ENCODE results near the gene BCKDHA. TPM values are rescaled to one million over a fixed set of nuclear protein-coding genes. Genes with fewer than 3 reads are reported as not detected.

Gene BCKDHA
- total and polyA plus RNA-seq, 9 of the 15 experiments (the other 6 are each of a cell fraction or from before 2014, with no cell fraction given): 4.5 to 52.5 (median 14.1) TPM

DNA sequence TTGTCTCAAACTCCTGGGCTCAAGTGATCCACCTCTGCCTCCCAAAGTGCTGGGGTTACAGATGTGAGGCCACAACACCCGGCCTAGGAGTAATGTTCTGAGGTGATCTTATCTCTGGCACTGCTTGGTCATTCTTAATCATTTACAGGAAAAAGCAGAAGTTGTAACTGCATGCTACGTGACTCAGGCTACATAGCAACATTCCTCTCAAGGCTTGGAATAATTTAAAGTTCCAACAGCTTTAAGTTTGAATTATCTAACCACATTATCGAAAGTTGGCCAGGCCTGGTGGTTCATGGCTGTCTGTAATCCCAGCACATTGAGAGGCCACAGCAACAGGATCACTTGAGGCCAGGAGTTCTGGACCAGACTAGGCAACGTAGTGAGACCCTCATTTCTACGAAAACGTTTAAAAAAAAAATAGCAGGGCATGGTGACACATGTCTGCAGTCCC lies 29.7 kb upstream of the BCKDHA start (continued):
- TF ChIP-seq, protein P1, sequence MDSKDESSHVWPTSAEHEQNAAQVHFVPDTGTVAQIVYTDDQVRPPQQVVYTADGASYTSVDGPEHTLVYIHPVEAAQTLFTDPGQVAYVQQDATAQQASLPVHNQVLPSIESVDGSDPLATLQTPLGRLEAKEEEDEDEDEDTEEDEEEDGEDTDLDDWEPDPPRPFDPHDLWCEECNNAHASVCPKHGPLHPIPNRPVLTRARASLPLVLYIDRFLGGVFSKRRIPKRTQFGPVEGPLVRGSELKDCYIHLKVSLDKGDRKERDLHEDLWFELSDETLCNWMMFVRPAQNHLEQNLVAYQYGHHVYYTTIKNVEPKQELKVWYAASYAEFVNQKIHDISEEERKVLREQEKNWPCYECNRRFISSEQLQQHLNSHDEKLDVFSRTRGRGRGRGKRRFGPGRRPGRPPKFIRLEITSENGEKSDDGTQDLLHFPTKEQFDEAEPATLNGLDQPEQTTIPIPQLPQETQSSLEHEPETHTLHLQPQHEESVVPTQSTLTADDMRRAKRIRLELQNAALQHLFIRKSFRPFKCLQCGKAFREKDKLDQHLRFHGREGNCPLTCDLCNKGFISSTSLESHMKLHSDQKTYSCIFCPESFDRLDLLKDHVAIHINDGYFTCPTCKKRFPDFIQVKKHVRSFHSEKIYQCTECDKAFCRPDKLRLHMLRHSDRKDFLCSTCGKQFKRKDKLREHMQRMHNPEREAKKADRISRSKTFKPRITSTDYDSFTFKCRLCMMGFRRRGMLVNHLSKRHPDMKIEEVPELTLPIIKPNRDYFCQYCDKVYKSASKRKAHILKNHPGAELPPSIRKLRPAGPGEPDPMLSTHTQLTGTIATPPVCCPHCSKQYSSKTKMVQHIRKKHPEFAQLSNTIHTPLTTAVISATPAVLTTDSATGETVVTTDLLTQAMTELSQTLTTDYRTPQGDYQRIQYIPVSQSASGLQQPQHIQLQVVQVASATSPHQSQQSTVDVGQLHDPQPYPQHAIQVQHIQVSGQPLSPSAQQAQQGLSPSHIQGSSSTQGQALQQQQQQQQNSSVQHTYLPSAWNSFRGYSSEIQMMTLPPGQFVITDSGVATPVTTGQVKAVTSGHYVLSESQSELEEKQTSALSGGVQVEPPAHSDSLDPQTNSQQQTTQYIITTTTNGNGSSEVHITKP (IDR thresholded peaks at IDR 0.05; ENCODE audit: partially characterized antibody): peak; percentile 20
- TF ChIP-seq, protein P2, sequence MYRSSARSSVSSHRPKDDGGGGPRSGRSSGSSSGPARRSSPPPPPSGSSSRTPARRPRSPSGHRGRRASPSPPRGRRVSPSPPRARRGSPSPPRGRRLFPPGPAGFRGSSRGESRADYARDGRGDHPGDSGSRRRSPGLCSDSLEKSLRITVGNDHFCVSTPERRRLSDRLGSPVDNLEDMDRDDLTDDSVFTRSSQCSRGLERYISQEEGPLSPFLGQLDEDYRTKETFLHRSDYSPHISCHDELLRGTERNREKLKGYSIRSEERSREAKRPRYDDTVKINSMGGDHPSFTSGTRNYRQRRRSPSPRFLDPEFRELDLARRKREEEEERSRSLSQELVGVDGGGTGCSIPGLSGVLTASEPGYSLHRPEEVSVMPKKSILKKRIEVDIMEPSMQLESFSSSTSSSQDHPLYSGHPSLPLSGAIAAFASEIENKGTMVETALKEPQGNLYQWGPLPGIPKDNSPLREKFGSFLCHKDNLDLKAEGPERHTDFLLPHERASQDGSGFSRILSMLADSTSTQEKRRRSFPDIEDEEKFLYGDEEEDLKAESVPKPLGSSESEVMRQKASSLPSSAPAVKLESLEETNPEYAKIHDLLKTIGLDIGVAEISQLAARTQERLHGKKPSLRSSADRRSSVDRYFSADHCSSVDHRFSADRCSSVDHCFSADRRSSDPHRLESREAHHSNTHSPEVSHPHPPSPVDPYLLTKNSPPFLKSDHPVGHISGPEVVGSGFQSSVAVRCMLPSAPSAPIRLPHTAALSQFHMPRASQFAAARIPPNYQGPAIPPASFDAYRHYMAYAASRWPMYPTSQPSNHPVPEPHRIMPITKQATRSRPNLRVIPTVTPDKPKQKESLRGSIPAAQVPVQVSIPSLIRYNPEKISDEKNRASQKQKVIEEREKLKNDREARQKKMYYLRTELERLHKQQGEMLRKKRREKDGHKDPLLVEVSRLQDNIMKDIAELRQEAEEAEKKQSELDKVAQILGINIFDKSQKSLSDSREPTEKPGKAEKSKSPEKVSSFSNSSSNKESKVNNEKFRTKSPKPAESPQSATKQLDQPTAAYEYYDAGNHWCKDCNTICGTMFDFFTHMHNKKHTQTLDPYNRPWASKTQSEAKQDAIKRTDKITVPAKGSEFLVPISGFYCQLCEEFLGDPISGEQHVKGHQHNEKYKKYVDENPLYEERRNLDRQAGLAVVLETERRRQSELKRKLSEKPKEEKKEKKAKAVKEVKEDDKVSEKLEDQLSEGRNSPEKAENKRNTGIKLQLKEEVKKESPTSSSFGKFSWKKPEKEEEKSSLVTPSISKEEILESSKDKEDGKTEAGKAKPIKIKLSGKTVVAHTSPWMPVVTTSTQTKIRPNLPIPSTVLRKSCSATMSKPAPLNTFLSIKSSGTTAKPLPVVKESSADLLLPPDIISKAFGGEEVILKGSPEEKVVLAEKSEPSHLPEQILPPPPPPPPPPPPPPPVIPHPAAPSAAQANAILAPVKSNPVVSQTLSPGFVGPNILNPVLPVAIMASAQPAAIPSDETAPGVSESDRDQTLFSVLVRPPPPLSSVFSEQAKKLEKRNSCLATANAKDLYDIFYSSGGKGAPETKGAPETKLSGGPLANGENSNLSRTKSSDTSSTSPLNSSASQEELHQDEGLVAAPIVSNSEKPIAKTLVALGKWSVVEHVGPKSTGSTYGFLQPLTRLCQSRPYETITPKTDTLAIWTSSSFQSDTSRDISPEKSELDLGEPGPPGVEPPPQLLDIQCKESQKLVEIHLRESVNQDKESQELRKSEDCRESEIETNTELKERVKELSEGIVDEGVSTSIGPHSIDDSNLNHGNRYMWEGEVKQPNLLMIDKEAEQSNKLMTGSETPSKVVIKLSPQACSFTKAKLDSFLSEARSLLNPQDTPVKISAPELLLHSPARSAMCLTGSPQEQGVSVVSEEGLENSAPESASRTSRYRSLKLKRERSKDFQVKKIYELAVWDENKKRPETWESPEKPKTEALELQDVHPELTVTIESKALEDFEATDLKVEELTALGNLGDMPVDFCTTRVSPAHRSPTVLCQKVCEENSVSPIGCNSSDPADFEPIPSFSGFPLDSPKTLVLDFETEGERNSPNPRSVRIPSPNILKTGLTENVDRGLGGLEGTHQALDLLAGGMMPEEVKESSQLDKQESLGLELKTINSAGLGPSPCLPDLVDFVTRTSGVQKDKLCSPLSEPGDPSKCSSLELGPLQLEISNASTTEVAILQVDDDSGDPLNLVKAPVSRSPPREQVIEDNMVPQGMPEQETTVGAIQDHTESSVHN (IDR thresholded peaks at IDR 0.05; ENCODE audit: borderline replicate concordance in 1 of 2, low read depth in 1 of 2): peak in 1 of 2 experiments; percentile 58; a peak in 1 of 4 replicates
- TF ChIP-seq ZNF174 (CRISPR knock-in tag; IDR thresholded peaks at IDR 0.05): no peak
- TF ChIP-seq TEAD1 (CRISPR knock-in tag; IDR thresholded peaks at IDR 0.05): peak; percentile 73 to 84; a peak in 3 of 4 replicates
- TF ChIP-seq, protein P3, sequence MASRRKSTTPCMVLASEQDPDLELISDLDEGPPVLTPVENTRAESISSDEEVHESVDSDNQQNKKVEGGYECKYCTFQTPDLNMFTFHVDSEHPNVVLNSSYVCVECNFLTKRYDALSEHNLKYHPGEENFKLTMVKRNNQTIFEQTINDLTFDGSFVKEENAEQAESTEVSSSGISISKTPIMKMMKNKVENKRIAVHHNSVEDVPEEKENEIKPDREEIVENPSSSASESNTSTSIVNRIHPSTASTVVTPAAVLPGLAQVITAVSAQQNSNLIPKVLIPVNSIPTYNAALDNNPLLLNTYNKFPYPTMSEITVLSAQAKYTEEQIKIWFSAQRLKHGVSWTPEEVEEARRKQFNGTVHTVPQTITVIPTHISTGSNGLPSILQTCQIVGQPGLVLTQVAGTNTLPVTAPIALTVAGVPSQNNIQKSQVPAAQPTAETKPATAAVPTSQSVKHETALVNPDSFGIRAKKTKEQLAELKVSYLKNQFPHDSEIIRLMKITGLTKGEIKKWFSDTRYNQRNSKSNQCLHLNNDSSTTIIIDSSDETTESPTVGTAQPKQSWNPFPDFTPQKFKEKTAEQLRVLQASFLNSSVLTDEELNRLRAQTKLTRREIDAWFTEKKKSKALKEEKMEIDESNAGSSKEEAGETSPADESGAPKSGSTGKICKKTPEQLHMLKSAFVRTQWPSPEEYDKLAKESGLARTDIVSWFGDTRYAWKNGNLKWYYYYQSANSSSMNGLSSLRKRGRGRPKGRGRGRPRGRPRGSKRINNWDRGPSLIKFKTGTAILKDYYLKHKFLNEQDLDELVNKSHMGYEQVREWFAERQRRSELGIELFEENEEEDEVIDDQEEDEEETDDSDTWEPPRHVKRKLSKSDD (conservative IDR thresholded peaks at IDR 0.05; ENCODE audit: low read length): no peak
- 0 out of 2 replicates have a peak, but pooled peaks have one; percentile 17 for TF ChIP-seq STAT5A (IDR thresholded peaks at IDR 0.05; ENCODE audit: borderline replicate concordance, low read length)
- TF ChIP-seq MYC (IDR thresholded peaks at IDR 0.05; ENCODE audit: low read depth, low read length): 0 out of 2 replicates have a peak, but pooled peaks have one; percentile 31
- TF ChIP-seq MYC (CRISPR knock-in tag; IDR thresholded peaks at IDR 0.05; ENCODE audit: borderline replicate concordance, low read depth): no peak
- peak; percentile 78 for TF ChIP-seq GATA2 (CRISPR knock-in tag; IDR thresholded peaks at IDR 0.05)
- TF ChIP-seq JUND (IDR thresholded peaks at IDR 0.05; ENCODE audit: borderline replicate concordance, low read depth, low read length): peak; percentile 87
- peak; percentile 83; the same call in 1 of the 3 replicates for TF ChIP-seq JUND (tag; IDR thresholded peaks at IDR 0.05; ENCODE audit: borderline replicate concordance, low read depth, low read length)
- no peak for TF ChIP-seq ZBTB8A (IDR thresholded peaks at IDR 0.05; ENCODE audit: partially characterized antibody)
- TF ChIP-seq ILF3 (IDR thresholded peaks at IDR 0.05; ENCODE audit: borderline replicate concordance): no peak

All from K562 (cell line).